HK-2 (cell line): ENCODE results near the gene CYFIP1.

Experiments used
- DNase-seq: peaks from one replicate; pipeline ENCODE4 v3.0.0-alpha.2; 2018; ENCODE audit not compliant: unreplicated experiment

The CYFIP1 gene

GRCh38 chr15:22968366-22968765, 11.8 kb downstream of the CYFIP1 start:
- DNase-seq, result peak; percentile 20

DNA sequence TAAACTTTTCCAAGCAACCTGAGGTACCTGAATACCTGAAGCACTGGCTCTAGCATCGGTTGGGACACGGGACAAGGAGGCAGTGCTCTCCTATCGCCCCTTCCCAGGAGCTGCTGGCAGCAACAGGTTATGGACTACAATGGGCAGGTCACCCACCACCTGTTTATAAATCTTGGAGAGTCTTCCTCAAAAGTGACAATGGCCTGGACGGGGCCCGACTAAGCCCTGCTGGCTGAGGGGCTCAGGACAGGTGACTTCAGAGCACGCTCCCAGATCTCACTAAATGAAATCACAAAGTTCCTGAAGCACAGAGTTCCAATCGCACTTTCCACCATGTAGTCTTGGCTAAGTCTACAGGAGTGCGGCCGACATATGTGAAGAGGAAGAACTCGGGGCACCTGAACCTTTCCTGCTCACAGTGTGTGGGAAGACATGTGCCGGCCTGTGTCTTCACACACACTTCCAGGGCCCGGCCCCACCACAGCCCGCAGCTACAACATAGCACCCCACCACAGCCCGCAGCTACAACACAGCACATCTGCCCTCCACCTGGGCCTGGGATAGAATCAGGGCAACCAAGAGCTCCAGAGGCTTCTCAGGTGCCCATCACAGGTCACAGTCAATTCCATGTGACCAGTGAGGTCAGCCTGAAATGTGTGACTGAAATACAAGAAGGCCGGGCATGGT, 12.9 kb downstream of the CYFIP1 start:
- DNase-seq, result no peak

- DNase-seq, result no peak
These were observed 13.7 kb downstream of the CYFIP1 start for GRCh38 chr15:22966321-22967083.

GRCh38 chr15:22963641-22964040, 16.5 kb downstream of the CYFIP1 start:
- DNase-seq, result no peak

- no peak for DNase-seq
These were observed 17.6 kb downstream of the CYFIP1 start for GRCh38 chr15:22962611-22963010.

DNA sequence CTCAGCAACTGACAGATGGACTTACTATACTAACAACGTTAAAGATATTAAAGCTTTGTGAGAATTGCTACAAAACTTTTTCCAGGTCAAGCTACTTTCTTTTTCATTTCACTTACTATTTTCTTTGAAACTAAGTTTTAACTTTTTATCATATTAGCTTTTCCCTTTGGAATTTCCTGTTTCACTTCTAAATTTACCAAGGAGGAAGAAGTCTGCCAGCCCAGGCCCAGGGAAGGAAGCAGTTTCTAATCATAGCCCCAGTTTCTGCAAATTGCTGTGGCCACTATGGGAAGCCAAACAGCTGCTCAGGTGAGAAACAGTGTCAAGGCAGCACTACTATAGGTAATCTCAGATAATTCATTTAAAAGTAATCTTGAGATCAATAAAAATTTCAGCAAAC, 18.4 kb downstream of the CYFIP1 start:
- DNase-seq, result no peak

- no peak for DNase-seq
These were observed 19.6 kb downstream of the CYFIP1 start for GRCh38 chr15:22960556-22960955.

GRCh38 chr15:22960126-22960525, 20.0 kb downstream of the CYFIP1 start:
- DNase-seq, result no peak

DNA sequence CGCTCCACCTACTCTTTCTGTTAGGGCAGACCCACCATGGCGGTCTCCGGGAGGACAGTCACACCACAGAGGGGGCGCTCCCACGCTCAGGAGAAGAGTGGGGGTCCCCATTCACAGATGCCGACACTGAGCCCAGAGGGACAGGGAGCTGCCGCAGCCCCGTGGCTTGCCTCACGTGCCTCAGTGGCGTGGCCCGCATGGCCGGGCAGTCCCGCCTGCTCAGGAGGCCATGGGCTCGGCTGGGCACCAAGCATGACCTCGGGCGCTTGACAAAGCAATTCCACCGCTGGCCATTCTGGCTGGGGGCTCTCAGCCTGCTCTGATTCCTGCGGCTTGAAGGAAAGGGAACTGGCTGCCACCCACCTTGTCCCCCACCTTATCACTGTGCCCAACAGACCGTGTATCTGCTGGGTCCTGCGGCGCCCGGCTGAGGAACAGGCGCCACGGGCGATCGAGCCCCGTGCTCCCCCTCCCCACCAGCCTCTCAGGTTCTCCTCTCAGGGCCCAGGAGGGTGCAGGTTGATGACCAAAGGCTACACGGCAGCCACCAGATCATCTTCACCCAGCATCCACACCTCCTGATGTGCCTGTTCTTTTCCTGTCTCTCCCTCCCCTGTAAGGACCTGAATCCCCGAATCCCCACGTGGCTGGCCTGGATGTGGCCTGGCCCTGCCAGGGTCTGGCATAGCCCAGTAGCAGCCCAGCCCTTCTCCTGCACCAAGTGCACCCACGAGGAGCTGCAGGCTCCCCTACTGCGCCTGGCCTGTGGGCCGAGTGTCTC, 20.7 kb downstream of the CYFIP1 start:
- DNase-seq, result no peak

DNA sequence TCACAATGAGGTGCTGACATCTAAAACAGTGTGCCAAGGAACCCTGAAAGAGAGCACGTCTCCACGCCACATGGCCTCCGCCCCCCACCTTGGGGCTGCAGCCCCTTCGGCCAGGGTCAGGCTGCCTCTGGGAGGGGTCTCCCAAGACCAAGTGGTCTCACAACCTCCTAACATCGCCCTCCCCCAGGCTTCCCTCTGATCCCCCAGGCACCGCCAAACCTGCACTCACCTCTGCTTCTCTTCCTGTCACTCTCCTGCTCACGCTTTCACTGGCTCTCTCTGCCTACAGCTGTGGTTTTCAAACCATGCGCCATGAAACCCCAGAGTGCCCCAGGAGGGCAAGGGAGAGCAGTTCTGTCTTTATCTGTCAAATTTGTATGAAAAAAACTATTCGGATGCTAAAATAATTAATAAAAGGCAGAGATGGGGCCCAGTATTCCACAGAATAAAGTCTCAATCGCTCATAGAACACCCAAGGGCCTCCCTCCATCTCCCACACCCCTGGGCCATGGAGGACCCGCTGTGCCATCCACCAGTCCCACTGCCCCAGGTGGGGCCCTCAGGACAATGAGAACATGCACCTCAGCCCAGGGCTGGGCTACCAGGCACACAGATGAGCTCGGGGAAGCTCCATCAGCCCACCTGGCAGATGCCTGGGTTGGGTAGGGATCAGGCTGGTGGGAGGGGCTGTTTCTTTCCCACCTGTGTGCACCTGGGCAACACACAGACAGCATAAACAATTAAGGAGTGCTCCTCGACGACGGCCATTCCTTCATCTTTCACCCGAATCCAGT, 21.5 kb downstream of the CYFIP1 start:
- DNase-seq, result no peak

DNA sequence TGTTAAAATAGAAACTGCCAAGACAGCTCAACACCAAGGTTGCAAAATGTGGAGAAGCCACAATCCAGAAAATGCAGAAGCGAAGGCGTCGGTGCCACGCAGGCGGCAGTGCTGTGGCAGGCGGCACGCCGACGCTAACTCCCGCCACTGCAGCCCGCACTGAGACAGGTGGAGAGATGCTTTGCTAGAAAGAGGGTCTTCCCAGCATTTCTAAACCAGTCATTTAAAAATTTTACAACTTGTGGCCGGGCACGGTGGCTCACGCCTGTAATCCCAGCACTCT, 23.2 kb downstream of the CYFIP1 start:
- no peak for DNase-seq

GRCh38 chr15:22956257-22956977, 23.8 kb downstream of the CYFIP1 start:
- no peak for DNase-seq

DNA sequence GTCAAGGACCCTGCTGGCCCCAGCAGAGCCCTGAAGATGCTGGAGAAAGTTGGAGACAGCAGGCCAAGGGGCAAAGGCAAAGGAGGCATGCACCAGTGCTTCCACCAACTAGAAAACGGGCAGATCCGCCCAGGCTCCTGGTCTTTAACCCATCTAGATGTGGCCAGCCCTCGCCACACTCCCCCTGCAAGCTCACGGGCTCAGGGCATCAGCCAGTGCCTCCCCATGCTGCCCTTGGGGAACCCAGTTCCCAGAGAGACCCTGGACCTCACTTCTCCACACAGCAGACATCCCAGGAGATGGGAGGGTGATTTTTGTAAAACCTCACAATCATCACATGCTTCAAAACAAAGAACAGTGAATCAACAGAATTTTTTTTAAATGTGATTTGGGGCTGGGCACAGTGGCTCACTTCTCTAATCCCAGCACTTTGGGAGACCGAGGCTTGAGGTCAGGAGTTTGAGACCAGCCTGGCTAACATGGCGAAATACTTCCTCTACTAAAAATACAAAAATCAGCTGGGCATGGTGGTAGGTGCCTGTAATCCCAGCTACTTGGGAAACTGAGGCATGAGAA, 24.5 kb downstream of the CYFIP1 start:
- DNase-seq, result no peak

- DNase-seq, result no peak
These were observed 25.2 kb downstream of the CYFIP1 start for GRCh38 chr15:22954798-22955543.

DNA sequence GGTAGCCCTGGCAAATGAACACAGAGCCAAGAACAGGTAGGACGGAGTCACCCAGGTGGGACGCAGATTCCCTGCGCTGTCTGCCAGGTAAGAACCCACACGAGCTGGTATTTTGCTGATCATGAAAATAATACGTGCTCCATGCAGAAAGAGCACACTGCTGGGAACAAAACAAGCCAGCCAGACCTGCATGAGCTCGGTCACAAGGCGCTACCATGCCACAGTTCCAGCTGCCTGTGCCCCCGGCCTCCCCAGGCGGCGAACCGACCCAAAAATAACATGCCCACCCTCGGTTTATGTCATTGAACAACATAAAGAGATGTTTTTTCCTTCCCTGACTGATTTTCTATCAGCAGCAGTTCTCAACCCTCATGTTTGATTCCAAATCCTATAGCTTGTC, 25.8 kb downstream of the CYFIP1 start:
- DNase-seq, result no peak

GRCh38 chr15:22952796-22953579, 27.2 kb downstream of the CYFIP1 start:
- no peak for DNase-seq

- no peak for DNase-seq
These were observed 28.5 kb downstream of the CYFIP1 start for GRCh38 chr15:22951381-22952280.

DNA sequence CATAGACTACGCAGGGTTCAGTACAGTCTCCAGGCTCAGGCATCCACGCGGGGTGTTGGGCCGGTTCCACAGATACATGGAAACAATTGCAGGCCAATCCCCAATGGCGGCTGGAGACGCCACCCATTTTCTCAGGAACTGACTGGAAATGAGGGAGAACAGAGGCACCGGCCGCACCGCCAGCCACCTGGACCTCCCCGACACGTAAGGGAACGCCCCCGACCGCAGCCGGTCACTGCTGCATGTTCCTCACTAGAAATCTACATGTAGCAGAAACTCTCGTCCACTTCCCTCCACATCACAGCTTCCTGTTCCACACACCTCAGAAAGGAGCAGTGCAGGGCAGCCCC, 29.2 kb downstream of the CYFIP1 start:
- DNase-seq, result no peak
